Activated gamma-delta T cell treated with anti-CD3 and anti-CD28 coated beads, Interleukin-2, amount 50 U/mL, for 16 hours (primary cell): Measurements from ENCODE around the gene DCAKD.
A peak's percentile ranks its signal among the peaks of the same experiment; 100 is the strongest.
"Not testable (repeated sequence)": the region's sequence is repeated elsewhere in the genome, so short reads cannot be mapped to it uniquely, and the experiment has no call there.

Experiments
- DNase-seq: peaks from one replicate; pipeline ENCODE4 v3.0.0-alpha.2; 2020; ENCODE audit warnings: low read depth

The DCAKD gene

GRCh38 chr17:45063198-45063597, 11.8 kb upstream of the DCAKD start:
- no peak for DNase-seq

- no peak for DNase-seq
These were observed 10.3 kb upstream of the DCAKD start for GRCh38 chr17:45061606-45062205.

DNA sequence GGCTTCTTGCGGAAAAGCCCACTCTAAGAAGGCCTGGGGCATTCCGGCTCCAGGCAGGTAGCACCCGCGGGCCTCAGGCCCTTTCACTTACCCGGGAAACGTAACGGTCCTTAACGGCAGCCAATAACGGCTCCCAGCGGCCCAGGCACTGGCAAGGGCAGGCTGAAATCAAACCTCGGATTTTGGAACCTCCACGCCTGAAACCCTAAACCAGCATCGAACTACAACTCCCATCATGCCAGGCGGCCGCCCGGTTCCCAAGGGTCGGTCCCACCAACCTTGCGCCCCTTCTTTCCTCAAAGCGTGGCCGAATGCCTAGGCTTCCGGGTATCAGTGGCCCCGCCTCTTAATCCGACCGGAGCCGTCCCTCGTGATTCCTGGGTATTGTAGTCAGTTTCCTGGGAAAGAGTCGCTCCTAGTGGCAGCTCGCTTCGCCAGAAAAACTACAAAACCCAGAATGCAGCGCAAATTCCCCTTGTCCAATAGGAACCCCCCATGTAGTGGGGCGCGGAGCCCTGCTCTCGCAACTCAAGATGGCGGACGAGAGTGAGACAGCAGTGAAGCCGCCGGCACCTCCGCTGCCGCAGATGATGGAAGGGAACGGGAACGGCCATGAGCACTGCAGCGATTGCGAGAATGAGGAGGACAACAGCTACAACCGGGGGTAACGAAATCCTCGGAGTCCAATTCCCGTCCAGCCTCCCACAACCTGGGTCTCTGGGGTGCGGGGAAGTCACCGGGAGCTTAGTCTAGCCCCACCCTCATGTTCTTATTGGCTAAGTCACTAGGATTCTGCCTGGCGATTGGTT, 9.6 kb upstream of the DCAKD start, which contains the start of gene NMT1:
TSS of gene NMT1 (plus strand) at position 521 of the 809 bp plus-strand sequence. CDS start at position 534, 13 bp downstream.
- DNase-seq, result peak; percentile 92

DNA sequence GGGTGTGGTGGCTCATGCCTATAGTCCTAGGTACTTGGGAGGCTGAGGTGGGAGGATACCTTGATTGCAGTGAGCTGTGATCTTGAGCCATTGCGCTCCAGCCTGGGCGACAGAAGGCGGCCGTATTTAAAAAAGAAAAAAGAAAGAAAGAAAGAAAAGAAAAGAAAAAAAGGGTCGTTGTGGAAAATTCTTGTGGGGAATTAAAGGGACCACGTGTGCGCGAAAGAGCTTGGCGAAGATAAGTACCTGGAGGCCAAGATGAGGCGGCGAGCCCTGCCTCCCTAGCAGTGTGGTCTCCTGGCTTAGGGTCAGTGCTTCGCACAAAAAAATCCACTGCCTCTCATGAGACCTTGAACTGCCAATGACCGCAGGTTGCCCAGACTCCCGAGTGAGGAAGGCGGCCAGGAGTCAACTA, 9.0 kb upstream of the DCAKD start:
- DNase-seq, result no peak

DNA sequence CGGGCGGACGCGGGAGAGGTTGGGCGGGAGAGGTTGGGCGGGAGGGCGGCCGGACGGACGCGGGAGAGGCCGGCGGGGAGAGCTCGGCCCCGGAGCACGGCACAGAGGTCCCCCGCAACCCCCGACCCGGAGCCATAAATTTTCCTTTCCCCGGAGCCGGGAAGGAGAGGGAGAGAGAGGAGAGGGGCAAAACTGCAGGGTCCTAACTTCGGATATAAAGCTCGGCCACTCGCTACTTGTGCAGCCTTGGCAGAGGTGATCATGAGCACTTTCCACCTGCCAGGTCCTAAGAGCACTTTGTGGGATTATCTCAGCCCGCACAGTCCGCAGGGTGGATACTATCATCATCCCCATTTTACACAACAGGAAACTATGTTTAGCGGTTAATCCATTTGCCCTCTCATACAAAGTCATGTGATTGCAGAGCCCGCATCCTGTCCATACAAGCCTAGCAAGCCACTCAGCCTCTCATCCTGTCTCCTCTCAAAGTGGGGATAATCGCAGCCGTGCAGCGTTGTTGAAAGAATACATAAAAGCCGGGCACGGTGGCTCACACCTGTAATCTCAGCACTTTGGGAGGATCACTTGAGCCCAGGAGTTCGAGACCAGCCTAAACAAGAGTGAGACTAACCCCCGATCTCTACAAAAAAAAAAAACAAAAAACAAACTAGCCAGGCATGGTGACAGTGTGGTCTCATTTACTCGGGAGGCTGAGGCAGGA, 780 bp upstream of the DCAKD start:
- DNase-seq, result peak; percentile 10

DNA sequence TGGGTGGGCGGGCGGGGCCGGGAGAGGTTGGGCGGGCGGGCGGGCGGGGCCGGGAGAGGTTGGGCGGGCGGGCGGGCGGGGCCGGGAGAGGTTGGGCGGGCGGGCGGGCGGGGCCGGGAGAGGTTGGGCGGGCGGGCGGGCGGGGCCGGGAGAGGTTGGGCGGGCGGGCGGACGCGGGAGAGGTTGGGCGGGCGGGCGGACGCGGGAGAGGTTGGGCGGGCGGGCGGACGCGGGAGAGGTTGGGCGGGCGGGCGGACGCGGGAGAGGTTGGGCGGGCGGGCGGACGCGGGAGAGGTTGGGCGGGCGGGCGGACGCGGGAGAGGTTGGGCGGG, 254 bp upstream of the DCAKD start:
- not testable (repeated sequence) for DNase-seq

- peak; percentile 5 for DNase-seq
These were observed 862 bp downstream of the DCAKD start for GRCh38 chr17:45050481-45051059.

- no peak for DNase-seq
These were observed 2.5 kb downstream of the DCAKD start for GRCh38 chr17:45048795-45049563.

GRCh38 chr17:45046537-45047125, 4.8 kb downstream of the DCAKD start:
- no peak for DNase-seq

- DNase-seq, result no peak
These were observed 7.5 kb downstream of the DCAKD start for GRCh38 chr17:45043813-45044540.

GRCh38 chr17:45042346-45043120, 8.9 kb downstream of the DCAKD start:
- DNase-seq, result no peak

DNA sequence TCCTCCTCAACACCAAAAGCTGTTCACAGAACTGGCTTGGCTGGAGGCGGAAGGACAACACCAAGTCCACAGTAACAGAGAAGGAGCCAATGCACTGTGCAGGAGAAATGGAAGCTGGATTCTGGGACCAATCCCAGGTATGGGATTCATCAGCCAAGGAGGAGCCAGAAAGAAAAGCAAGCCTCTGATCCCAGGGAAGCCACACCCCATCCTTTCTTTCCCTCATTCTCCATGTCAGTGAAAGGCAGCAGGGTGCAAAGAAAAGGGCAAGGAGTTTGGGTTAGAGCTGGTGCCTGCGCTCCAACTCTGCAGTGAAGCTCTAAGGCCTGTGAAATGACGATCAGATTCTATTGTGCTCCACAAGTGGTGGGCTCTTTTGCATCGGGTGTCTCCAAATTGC, 11.0 kb downstream of the DCAKD start:
- DNase-seq, result no peak

DNA sequence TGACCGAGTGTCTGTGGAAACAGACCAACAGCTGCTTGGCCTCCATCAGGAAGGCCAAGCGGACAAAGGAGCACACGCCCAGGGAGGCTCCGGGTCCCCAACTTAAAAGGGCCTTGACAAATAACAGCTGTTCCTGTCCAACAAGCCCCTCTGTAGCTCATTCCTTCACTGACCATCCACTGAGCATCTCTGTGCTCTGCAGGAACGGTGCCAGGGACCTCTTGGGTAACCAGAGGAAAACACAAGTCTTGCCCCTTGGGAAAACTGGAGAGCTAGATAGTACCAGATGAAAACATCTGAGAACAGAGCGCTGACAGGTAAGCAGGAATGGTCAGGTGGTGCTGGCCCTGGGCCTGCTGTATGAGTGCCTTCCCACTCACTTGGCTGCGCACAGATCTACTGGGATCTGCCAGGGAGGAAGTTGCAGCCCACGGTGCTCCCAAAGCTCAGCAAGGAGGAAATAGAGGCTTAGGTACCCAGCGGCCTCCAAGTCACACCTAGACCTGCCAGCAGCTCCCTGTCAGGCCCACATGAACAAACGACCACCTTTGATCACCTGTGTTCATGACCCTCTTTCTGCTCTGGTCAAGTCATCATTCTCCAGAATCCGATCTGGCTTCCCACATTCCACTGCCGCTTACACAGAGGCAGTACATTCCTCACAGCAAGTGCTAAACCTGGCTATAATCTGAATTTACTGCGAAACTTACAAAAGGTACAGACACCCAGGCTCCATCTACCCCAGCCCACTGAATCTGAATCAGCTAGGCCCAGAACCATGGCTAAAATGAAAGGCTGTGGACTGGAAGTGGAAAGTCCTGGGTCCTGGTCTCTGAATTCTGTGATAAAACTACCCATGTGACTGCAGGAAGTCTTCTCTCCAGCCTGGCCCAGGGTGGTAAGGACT, 12.5 kb downstream of the DCAKD start:
- DNase-seq, result no peak

- DNase-seq, result no peak
These were observed 14.7 kb downstream of the DCAKD start for GRCh38 chr17:45036691-45037090.

DNA sequence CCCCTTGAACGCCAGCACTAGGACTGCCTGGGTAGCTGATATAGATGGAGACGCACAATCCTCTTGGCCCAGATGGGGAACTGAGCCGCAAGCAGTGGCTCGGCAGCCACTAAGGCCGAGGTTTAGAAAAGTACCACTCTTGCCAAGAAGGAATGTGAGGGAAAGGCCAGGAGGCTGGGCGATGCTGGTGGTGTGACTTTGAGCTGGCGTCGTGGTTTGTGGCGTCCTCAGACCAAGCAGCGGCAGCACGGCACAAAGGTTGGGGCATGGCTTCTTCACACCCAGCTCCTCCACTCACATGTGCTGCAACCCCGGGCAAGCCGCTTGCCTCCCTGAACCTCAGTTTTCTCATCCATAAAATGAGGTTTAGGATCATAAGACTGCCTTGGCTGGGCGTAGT, 15.6 kb downstream of the DCAKD start:
- no peak for DNase-seq

- no peak for DNase-seq
These were observed 16.8 kb downstream of the DCAKD start for GRCh38 chr17:45034599-45034998.

GRCh38 chr17:45032174-45032541, 19.3 kb downstream of the DCAKD start:
- DNase-seq, result no peak

DNA sequence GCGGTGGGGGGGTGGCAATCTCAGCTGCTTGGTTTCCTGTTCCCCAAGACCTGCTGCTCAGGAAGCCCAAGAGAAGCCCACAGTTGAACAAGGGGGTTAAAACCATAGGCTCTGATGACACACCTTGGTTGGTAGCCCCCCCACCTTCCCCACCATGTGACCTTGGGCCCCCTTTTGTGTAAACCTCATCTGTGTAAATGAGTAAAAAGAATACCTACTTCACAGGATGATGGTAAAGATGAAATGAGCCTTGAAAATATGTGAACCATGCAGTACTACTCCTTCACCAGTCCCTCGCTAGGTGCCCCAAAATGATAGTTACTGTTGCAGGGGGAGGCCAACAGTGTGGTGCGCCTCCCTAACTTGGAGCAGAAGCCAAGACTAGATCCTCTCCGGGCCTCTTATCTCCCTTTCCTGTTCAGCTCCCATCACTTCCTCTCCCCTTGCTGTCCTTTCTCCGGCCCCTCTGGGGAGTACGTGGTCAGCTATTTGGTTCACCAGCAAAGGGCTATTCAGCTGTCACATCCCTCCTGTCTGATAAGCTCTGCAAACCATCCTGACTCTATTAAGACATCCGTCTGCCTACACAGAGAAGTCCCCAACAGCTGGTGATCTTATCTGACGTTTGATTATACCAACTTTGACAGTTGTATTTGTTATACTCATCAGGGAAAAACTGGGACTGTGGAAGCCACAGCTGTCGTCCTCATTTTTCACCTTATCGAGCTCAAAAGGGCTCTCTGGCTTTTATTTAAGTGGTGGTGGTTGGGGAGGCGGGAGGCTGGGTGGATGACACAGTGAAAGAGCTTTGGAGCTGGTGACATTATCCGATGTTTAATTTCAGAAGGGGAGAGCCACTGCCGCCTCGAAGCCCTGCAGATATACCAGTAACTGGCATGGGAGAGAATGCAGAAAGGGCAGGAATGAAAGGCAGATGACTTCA, 19.9 kb downstream of the DCAKD start:
- DNase-seq, result no peak
